ENCODE data around the gene BATF. TPM values are rescaled to one million over a fixed set of nuclear protein-coding genes. Genes with fewer than 3 reads are reported as not detected.

The BATF gene
- total and polyA plus RNA-seq, 5 experiments from 2014 or later = 5.5 to 32.2 (median 22.7) TPM

- H3K27me3 Mint-ChIP-seq = no peaks in the 10 kb centered on the region
- peaks cover 0 to 32% (median 14%) of the 10 kb centered on the region in 9 donors for H3K9me3 Mint-ChIP-seq
- H3K36me3 Mint-ChIP-seq = peaks cover 0 to 6% (median 5%) of the 10 kb centered on the region in 3 donors
- ATAC-seq (no peak), DNase-seq (no peak)
- POLR2A ChIA-PET = no interaction called here
- peaks cover 5 to 15% (median 10%) of the 10 kb centered on the region in 4 donors for H3K4me1 Mint-ChIP-seq
- H3K4me3 Mint-ChIP-seq = no peak overlapping the region
- no peak overlapping the region for H3K27ac Mint-ChIP-seq
Measured at GRCh38 chr14:75510547-75510946, 11.7 kb upstream of the BATF start.

- ATAC-seq (no peak), DNase-seq (no peak)
- Mint-ChIP-seq H3K36me3 (peaks cover 0 to 6% (median 5%) of the 10 kb centered on the region in 3 donors), H3K9me3 (peaks cover 0 to 32% (median 14%) of the 10 kb centered on the region in 9 donors), H3K4me1 (peaks cover 9 to 21% (median 16%) of the 10 kb centered on the region in 4 donors), H3K4me3 (no peak overlapping the region), H3K27me3 (no peaks in the 10 kb centered on the region), H3K27ac (no peak overlapping the region)
- POLR2A ChIA-PET = no interaction called here
Measured at GRCh38 chr14:75511201-75511600, 11.1 kb upstream of the BATF start.

DNA sequence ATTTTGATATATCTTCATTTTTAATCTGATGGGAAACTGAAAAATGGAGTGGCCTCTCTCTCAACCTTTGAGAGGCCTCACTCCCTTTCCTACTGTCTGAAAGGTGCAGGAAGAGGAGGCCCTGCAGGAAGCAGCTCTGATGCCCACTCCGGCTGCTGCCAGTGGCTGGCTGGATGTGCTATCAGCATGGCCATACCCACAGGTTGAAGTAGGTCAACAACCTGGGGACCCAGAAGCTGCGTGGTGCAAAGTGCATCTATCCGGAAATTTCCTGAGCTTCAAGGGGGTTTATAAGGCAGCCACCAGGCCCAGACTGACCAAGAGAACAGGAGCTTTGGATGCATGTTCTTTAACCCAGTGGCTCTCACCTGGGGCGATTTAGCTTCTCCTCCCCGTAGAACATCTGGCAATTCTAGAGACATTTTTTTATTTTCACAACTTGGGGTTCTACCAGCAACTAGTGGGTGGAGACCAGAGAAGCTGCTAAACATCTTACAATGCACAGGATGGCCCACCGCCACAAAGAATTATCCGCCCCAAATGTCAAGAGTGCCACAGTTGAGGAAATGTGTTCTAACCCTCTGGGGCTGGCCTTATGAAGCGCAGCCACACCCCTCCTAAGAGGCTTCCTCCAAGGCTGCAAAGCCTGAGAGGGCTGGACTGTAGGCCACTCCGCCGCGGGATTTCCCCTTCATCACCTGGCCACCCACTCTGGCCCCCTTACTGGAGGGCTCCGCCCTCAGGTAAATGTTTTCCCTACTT is 8.2 kb upstream of the BATF start:
- Mint-ChIP-seq H3K27ac (peak overlapping the region in 6 of 10 donors; percentile 43 to 88 (median 72)), H3K4me3 (peak overlapping the region in 4 of 10 donors; percentile 27 to 71 (median 57))

GRCh38 chr14:75514673-75515628 is 7.3 kb upstream of the BATF start:
- Mint-ChIP-seq H3K4me3 (peak overlapping the region; percentile 71 to 93 (median 86)), H3K9me3 (peaks cover 0 to 20% (median 5%) of the 10 kb centered on the region in 9 donors), H3K4me1 (peaks cover 13 to 38% (median 19%) of the 10 kb centered on the region in 4 donors), H3K27me3 (no peaks in the 10 kb centered on the region), H3K36me3 (peaks cover 0 to 5% (median 4%) of the 10 kb centered on the region in 3 donors), H3K27ac (peak overlapping the region; percentile 81 to 96 (median 89))
- DNase-seq = peak in 8 of 10 donors; percentile 23 to 71 (median 39)
- ATAC-seq = peak; percentile 85 to 91
- POLR2A ChIA-PET = interaction anchor here (1.1 to 1.7 kb wide), 4 partner anchors 9 to 388 kb away, joined by 3 to 7 read pairs (median 4); partner anchors contain the start of gene NEK9

More for the DNA sequence above, 8.2 kb upstream of the BATF start:
- ATAC-seq (peak in 1 of 2 donors; percentile 35), DNase-seq (no peak)
- no peaks in the 10 kb centered on the region for H3K27me3 Mint-ChIP-seq
- POLR2A ChIA-PET = interaction anchor here (1.7 kb wide), 1 partner anchor 387 kb away, joined by 7 read pairs; the partner anchor contains the start of gene NEK9
- peaks cover 0 to 6% (median 5%) of the 10 kb centered on the region in 3 donors for H3K36me3 Mint-ChIP-seq
- H3K4me1 Mint-ChIP-seq = peaks cover 12 to 36% (median 17%) of the 10 kb centered on the region in 4 donors
- H3K9me3 Mint-ChIP-seq = peaks cover 0 to 25% (median 9%) of the 10 kb centered on the region in 9 donors

- Mint-ChIP-seq H3K9me3 (peaks cover 0 to 17% (median 2%) of the 10 kb centered on the region in 9 donors), H3K36me3 (peaks cover 0 to 5% (median 3%) of the 10 kb centered on the region in 3 donors), H3K27ac (peak overlapping the region in 9 of 10 donors; percentile 4 to 96 (median 74)), H3K4me3 (peak overlapping the region in 9 of 10 donors; percentile 49 to 93 (median 81)), H3K27me3 (no peaks in the 10 kb centered on the region), H3K4me1 (peaks cover 14 to 40% (median 21%) of the 10 kb centered on the region in 4 donors)
- DNase-seq (no peak), ATAC-seq (peak in 1 of 2 donors; percentile 60)
- POLR2A ChIA-PET = interaction anchor here (1.1 to 1.7 kb wide), 4 partner anchors 9 to 389 kb away, joined by 3 to 7 read pairs (median 4); partner anchors contain the start of gene NEK9
Measured at GRCh38 chr14:75515629-75515996, 6.7 kb upstream of the BATF start.

GRCh38 chr14:75518625-75519024 is 3.6 kb upstream of the BATF start:
- POLR2A ChIA-PET = interaction anchor here (0.6 kb wide), 1 partner anchor 14 kb away, joined by 7 read pairs; no protein-coding TSS in a partner anchor
- Mint-ChIP-seq H3K4me3 (peak overlapping the region in 1 of 10 donors; percentile 45), H3K9me3 (no peaks in the 10 kb centered on the region), H3K27ac (no peak overlapping the region), H3K27me3 (no peaks in the 10 kb centered on the region), H3K4me1 (peaks cover 29 to 70% (median 50%) of the 10 kb centered on the region in 4 donors), H3K36me3 (no peaks in the 10 kb centered on the region)
- DNase-seq (no peak), ATAC-seq (no peak)

- Mint-ChIP-seq H3K36me3 (peaks cover 0 to 3% (median 0%) of the 10 kb centered on the region in 3 donors), H3K27me3 (no peaks in the 10 kb centered on the region), H3K27ac (peak overlapping the region in 1 of 10 donors; percentile 71), H3K9me3 (no peaks in the 10 kb centered on the region), H3K4me1 (peaks cover 33 to 73% (median 56%) of the 10 kb centered on the region in 4 donors), H3K4me3 (no peak overlapping the region)
- DNase-seq (no peak), ATAC-seq (no peak)
- POLR2A ChIA-PET = interaction anchor here (0.6 kb wide), 1 partner anchor 13 kb away, joined by 7 read pairs; no protein-coding TSS in a partner anchor
Measured at GRCh38 chr14:75519394-75519793, 2.9 kb upstream of the BATF start.

- Mint-ChIP-seq H3K9me3 (no peaks in the 10 kb centered on the region), H3K36me3 (peaks cover 0 to 10% (median 6%) of the 10 kb centered on the region in 3 donors), H3K4me3 (peak overlapping the region in 2 of 10 donors; percentile 6 to 20), H3K4me1 (peaks cover 38 to 75% (median 59%) of the 10 kb centered on the region in 4 donors), H3K27me3 (no peaks in the 10 kb centered on the region), H3K27ac (peak overlapping the region in 9 of 10 donors; percentile 24 to 99 (median 94))
- DNase-seq = no peak
- POLR2A ChIA-PET = interaction anchor here (0.6 kb wide), 1 partner anchor 1813 kb away, joined by 8 read pairs; no protein-coding TSS in a partner anchor
- no peak for ATAC-seq
Measured at GRCh38 chr14:75519826-75520728, 2.2 kb upstream of the BATF start.

- Mint-ChIP-seq H3K4me1 (peaks cover 35 to 74% (median 57%) of the 10 kb centered on the region in 4 donors), H3K36me3 (peaks cover 0 to 17% (median 7%) of the 10 kb centered on the region in 3 donors), H3K9me3 (no peaks in the 10 kb centered on the region), H3K4me3 (peak overlapping the region in 3 of 10 donors; percentile 3 to 31 (median 22)), H3K27me3 (no peaks in the 10 kb centered on the region), H3K27ac (peak overlapping the region; percentile 71 to 99 (median 94))
- POLR2A ChIA-PET = interaction anchor here (0.7 to 1.3 kb wide), 2 partner anchors 21 to 395 kb away, joined by 3 to 4 read pairs; no protein-coding TSS in a partner anchor
- no peak for ATAC-seq
- DNase-seq = no peak
Measured at GRCh38 chr14:75520852-75521251, 1.4 kb upstream of the BATF start.

DNA sequence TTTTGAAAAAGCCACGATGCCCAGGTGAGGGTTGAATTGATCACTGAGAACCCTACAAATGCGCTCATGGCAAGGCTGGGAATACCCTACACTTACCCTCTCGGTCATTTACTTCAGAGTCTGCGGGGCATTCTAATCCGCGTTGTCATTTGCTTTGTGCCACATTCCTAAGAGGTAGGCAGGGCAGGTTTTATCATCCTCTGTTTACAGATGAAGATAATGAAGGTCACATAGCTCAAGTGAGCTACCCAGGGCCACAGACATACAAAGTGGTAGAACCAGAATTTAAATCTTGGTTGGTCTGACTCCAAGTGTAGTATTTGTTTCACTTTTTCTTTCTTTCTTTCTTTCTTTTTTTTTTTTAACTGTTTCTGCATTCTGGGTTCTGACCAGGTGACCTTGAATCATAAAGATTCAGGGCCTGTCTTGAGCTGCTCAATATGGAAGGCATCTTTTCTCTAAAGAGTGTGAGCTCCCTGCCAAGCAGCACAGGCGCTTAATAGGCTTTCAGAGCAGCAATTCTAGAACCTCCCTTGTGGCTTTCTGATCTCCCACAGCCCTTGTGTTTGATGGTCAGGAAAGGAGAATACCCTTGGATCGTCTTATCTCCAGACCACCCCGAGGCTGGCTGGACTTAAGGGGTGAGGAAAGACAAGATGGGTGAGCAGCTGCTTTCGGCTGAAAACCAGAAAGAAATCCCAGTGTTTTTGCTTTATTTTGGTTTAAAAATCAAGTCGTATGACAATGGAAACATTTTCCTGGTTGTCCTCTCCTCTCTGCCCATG is 662 bp upstream of the BATF start:
- H3K27me3 Mint-ChIP-seq = no peaks in the 10 kb centered on the region
- POLR2A ChIA-PET = interaction anchor here (0.7 to 1.7 kb wide), 4 partner anchors 10 to 395 kb away, joined by 3 to 8 read pairs (median 4); no protein-coding TSS in a partner anchor
- peaks cover 38 to 74% (median 60%) of the 10 kb centered on the region in 4 donors for H3K4me1 Mint-ChIP-seq
- peak; percentile 26 to 32 for ATAC-seq
- peak overlapping the region; percentile 93 to 99 (median 96) for H3K27ac Mint-ChIP-seq
- H3K36me3 Mint-ChIP-seq = peaks cover 0 to 24% (median 7%) of the 10 kb centered on the region in 3 donors
- H3K4me3 Mint-ChIP-seq = peak overlapping the region; percentile 94 to 100 (median 99)
- DNase-seq = no peak
- H3K9me3 Mint-ChIP-seq = no peaks in the 10 kb centered on the region
